ENCODE measurements around the gene PRPH2. TPM values are rescaled to one million over a fixed set of nuclear protein-coding genes. Genes with fewer than 3 reads are reported as not detected.
A peak's percentile ranks its signal among the peaks of the same experiment; 100 is the strongest.

The PRPH2 gene
- total and polyA plus RNA-seq, 2 of the 13 experiments (the other 11 are each of a cell fraction or from before 2014, with no cell fraction given): 0.03 to 0.04 TPM

DNA sequence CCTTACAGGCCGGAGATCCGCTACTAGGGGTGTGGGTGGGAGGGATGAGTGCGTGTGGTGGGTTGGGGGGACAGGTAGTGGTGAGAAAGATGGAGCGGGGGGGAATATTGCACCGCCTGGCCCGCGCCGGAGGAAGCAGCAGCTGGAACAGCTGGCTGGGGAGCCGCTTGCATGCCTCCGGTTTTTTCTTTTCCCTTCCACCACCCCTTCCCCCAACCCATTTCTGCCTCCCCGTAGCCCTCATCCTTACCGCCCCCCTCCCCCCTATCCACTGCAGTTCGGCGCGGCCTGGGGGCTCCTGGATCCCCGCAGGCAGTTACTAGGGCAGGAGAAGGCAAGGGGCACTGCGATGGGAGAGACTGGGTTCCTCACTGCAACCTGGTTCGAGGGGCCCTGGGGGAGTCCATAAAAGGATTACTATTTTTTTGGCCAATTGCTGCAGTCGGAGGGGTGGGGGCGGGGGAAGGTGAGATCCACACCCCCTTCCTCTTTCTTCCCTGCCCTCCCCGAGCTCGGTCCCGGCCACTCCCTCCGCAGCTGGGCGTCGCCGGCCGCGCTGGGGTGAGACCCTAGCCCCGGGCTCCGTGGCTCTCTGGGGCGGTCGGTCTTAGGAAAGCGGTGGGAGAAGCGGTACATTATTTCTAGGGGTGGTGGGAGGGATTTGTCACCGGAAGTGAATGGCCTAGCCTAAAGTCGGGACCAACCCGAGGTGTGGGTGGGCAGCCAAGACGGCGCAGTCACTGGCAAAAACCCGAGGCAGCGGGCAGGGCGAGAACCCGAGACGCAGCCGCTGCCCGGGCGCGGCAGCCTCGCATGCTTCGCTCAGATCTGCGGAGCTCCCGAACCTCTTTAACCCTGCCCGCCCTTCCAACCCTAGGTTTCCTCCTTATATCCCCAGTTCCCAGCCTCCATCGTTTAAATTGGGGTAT, 24.3 kb upstream of the PRPH2 start (continued):
- TF ChIP-seq, protein P1, sequence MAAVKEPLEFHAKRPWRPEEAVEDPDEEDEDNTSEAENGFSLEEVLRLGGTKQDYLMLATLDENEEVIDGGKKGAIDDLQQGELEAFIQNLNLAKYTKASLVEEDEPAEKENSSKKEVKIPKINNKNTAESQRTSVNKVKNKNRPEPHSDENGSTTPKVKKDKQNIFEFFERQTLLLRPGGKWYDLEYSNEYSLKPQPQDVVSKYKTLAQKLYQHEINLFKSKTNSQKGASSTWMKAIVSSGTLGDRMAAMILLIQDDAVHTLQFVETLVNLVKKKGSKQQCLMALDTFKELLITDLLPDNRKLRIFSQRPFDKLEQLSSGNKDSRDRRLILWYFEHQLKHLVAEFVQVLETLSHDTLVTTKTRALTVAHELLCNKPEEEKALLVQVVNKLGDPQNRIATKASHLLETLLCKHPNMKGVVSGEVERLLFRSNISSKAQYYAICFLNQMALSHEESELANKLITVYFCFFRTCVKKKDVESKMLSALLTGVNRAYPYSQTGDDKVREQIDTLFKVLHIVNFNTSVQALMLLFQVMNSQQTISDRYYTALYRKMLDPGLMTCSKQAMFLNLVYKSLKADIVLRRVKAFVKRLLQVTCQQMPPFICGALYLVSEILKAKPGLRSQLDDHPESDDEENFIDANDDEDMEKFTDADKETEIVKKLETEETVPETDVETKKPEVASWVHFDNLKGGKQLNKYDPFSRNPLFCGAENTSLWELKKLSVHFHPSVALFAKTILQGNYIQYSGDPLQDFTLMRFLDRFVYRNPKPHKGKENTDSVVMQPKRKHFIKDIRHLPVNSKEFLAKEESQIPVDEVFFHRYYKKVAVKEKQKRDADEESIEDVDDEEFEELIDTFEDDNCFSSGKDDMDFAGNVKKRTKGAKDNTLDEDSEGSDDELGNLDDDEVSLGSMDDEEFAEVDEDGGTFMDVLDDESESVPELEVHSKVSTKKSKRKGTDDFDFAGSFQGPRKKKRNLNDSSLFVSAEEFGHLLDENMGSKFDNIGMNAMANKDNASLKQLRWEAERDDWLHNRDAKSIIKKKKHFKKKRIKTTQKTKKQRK (IDR thresholded peaks at IDR 0.05; ENCODE audit: low read length): no peak
- no peak for TF ChIP-seq FLYWCH1 (CRISPR knock-in tag; IDR thresholded peaks at IDR 0.05)
- TF ChIP-seq TARDBP (CRISPR knock-in tag; IDR thresholded peaks at IDR 0.05): peak; percentile 87
- TF ChIP-seq, protein P2, sequence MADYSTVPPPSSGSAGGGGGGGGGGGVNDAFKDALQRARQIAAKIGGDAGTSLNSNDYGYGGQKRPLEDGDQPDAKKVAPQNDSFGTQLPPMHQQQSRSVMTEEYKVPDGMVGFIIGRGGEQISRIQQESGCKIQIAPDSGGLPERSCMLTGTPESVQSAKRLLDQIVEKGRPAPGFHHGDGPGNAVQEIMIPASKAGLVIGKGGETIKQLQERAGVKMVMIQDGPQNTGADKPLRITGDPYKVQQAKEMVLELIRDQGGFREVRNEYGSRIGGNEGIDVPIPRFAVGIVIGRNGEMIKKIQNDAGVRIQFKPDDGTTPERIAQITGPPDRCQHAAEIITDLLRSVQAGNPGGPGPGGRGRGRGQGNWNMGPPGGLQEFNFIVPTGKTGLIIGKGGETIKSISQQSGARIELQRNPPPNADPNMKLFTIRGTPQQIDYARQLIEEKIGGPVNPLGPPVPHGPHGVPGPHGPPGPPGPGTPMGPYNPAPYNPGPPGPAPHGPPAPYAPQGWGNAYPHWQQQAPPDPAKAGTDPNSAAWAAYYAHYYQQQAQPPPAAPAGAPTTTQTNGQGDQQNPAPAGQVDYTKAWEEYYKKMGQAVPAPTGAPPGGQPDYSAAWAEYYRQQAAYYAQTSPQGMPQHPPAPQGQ (CRISPR knock-in tag; IDR thresholded peaks at IDR 0.05; ENCODE audit: borderline replicate concordance): no peak
- TF ChIP-seq ZNF224 (CRISPR knock-in tag; IDR thresholded peaks at IDR 0.05): peak; percentile 96
- TF ChIP-seq, protein P3, sequence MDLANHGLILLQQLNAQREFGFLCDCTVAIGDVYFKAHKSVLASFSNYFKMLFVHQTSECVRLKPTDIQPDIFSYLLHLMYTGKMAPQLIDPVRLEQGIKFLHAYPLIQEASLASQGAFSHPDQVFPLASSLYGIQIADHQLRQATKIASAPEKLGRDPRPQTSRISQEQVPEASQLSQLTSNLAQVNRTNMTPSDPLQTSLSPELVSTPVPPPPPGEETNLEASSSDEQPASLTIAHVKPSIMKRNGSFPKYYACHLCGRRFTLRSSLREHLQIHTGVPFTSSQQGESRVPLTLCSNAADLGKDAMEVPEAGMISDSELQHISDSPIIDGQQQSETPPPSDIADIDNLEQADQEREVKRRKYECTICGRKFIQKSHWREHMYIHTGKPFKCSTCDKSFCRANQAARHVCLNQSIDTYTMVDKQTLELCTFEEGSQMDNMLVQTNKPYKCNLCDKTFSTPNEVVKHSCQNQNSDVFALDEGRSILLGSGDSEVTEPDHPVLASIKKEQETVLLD (CRISPR knock-in tag; IDR thresholded peaks at IDR 0.05; ENCODE audit: low read depth): no peak; the same call in 1 of the 2 replicates
- TF ChIP-seq, protein P4, sequence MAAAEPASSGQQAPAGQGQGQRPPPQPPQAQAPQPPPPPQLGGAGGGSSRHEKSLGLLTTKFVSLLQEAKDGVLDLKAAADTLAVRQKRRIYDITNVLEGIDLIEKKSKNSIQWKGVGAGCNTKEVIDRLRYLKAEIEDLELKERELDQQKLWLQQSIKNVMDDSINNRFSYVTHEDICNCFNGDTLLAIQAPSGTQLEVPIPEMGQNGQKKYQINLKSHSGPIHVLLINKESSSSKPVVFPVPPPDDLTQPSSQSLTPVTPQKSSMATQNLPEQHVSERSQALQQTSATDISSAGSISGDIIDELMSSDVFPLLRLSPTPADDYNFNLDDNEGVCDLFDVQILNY (CRISPR knock-in tag; conservative IDR thresholded peaks at IDR 0.05): no peak
- no peak; the same call in 1 of the 2 replicates for TF ChIP-seq NCOA2 (CRISPR knock-in tag; IDR thresholded peaks at IDR 0.05)
- TF ChIP-seq NAIF1 (CRISPR knock-in tag; IDR thresholded peaks at IDR 0.05; ENCODE audit: borderline replicate concordance): peak; percentile 13; the same call in 1 of the 2 replicates
- TF ChIP-seq POLR2G (IDR thresholded peaks at IDR 0.05; ENCODE audit: low read depth, low read length): peak; percentile 94
- TF ChIP-seq, protein P5, sequence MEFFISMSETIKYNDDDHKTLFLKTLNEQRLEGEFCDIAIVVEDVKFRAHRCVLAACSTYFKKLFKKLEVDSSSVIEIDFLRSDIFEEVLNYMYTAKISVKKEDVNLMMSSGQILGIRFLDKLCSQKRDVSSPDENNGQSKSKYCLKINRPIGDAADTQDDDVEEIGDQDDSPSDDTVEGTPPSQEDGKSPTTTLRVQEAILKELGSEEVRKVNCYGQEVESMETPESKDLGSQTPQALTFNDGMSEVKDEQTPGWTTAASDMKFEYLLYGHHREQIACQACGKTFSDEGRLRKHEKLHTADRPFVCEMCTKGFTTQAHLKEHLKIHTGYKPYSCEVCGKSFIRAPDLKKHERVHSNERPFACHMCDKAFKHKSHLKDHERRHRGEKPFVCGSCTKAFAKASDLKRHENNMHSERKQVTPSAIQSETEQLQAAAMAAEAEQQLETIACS (CRISPR knock-in tag; IDR thresholded peaks at IDR 0.05): no peak
- TF ChIP-seq ZNF264 (CRISPR knock-in tag; IDR thresholded peaks at IDR 0.05): no peak
- peak; percentile 68 for TF ChIP-seq ZNF329 (CRISPR knock-in tag; IDR thresholded peaks at IDR 0.05; ENCODE audit: low read depth)
- TF ChIP-seq TBL1XR1 (IDR thresholded peaks at IDR 0.05; ENCODE audit: borderline replicate concordance, low read length, partially characterized antibody): no peak
- TF ChIP-seq TCF12 (IDR thresholded peaks at IDR 0.05): no peak
- peak; percentile 78; the same call in 1 of the 2 replicates for TF ChIP-seq TCF12 (CRISPR knock-in tag; IDR thresholded peaks at IDR 0.05)
- TF ChIP-seq ZNF567 (CRISPR knock-in tag; IDR thresholded peaks at IDR 0.05; ENCODE audit: borderline replicate concordance): no peak
- TF ChIP-seq MTF1 (CRISPR knock-in tag; IDR thresholded peaks at IDR 0.05): no peak
- no peak; the same call in 1 of the 2 replicates for TF ChIP-seq PRMT3 (CRISPR knock-in tag; IDR thresholded peaks at IDR 0.05; ENCODE audit: borderline replicate concordance, low read depth)
- TF ChIP-seq KLF11 (CRISPR knock-in tag; IDR thresholded peaks at IDR 0.05): peak; percentile 59; the same call in 1 of the 2 replicates
